ENCODE measurements around the gene USP4.
A peak's percentile ranks its signal among the peaks of the same experiment; 100 is the strongest.
"Not testable (repeated sequence)": the region's sequence is repeated elsewhere in the genome, so short reads cannot be mapped to it uniquely, and the experiment has no call there.

The USP4 gene

GRCh38 chr3:49339941-49340800 lies at the start of gene USP4:
Gene USP4 (minus strand): TSS chr3:49340053. CDS start chr3:49340024, 29 bp downstream.
- peak; percentile 90 for DNase-seq

GRCh38 chr3:49389297-49389696 lies 49.4 kb upstream of the USP4 start:
- no peak for DNase-seq

- no peak for DNase-seq
Observed at GRCh38 chr3:49388289-49388820, 48.5 kb upstream of the USP4 start.

GRCh38 chr3:49387721-49388120 lies 47.9 kb upstream of the USP4 start:
- DNase-seq, result no peak

GRCh38 chr3:49386056-49386756 lies 46.4 kb upstream of the USP4 start:
- no peak for DNase-seq

GRCh38 chr3:49385617-49386016 lies 45.8 kb upstream of the USP4 start:
- no peak for DNase-seq

- DNase-seq, result no peak
Observed at GRCh38 chr3:49383387-49383786, 43.5 kb upstream of the USP4 start.

GRCh38 chr3:49378249-49378895 lies 38.5 kb upstream of the USP4 start:
- peak; percentile 86 for DNase-seq

GRCh38 chr3:49377483-49377882 lies 37.6 kb upstream of the USP4 start:
- DNase-seq, result peak; percentile 63

GRCh38 chr3:49371946-49372345 lies 32.1 kb upstream of the USP4 start:
- no peak for DNase-seq

GRCh38 chr3:49370585-49371290 lies 30.9 kb upstream of the USP4 start:
- no peak for DNase-seq

- DNase-seq, result peak; percentile 45
Observed at GRCh38 chr3:49362561-49362960, 22.7 kb upstream of the USP4 start.

- DNase-seq, result peak; percentile 40
Observed at GRCh38 chr3:49359623-49360022, 19.8 kb upstream of the USP4 start.

GRCh38 chr3:49358884-49359225 lies 19.0 kb upstream of the USP4 start:
- DNase-seq, result no peak

- peak; percentile 96 for DNase-seq
Observed at GRCh38 chr3:49358217-49358883, 18.5 kb upstream of the USP4 start, which contains the start of gene GPX1. Gene GPX1 (minus strand): TSS chr3:49358353. CDS start chr3:49358278, 75 bp downstream.

GRCh38 chr3:49357443-49358216 lies 17.8 kb upstream of the USP4 start:
- peak; percentile 92 for DNase-seq

GRCh38 chr3:49357095-49357442 lies 17.2 kb upstream of the USP4 start:
- not testable (repeated sequence) for DNase-seq

GRCh38 chr3:49352890-49353421 lies 13.1 kb upstream of the USP4 start:
- no peak for DNase-seq

GRCh38 chr3:49352281-49352680 lies 12.4 kb upstream of the USP4 start:
- DNase-seq, result no peak

GRCh38 chr3:49351521-49352011 lies 11.7 kb upstream of the USP4 start:
- DNase-seq, result peak; percentile 85

All from fibroblast of skin of right biceps (primary cell).